ENCODE measurements around the gene ABLIM1. TPM values are rescaled to one million over a fixed set of nuclear protein-coding genes. Genes with fewer than 3 reads are reported as not detected.

Gene ABLIM1
- total RNA-seq, 6 donors from 2014 or later = 92.2 to 153 (median 131) TPM

DNA sequence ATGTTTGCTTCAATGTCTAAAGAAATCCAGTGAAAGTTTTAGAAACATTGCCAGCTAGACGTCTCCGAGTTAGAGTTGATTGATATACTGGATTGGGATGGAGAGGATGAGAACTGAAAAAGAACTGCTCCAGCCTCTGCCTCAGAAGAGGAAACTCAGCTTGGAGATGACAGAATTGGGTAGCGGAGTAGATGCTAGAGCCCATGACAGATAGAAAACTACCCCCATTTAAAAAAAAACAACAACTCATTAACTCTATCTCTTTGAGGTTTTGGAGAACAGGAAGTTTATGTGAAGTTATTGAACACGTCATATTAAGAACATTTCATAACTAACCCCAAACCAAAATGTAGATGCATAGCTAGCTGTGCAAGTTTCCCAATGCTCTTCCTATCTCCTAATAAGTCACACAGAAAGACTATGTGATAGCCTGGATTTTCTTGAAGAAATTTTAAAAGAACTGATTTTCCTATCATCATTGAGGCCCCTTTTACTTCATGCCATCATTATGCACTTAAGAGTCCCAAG, 225.4 kb downstream of the ABLIM1 start:
- Histone ChIP-seq H3K27ac (no peak overlapping the region), H3K4me1 (peaks cover 0 to 5% (median 0%) of the 10 kb centered on the region in 4 donors), H3K36me3 (peaks cover 2 to 37% (median 22%) of the 10 kb centered on the region in 4 donors), H3K4me3 (no peak overlapping the region), H3K9me3 (no peaks in the 10 kb centered on the region), H3K27me3 (no peaks in the 10 kb centered on the region)
- no peak for ATAC-seq (ENCODE audit: low FRiP score in 2 of 2)
- DNase-seq = no peak
- no peak for TF ChIP-seq POLR2A (IDR thresholded peaks at IDR 0.05)
- TF ChIP-seq, protein P1, sequence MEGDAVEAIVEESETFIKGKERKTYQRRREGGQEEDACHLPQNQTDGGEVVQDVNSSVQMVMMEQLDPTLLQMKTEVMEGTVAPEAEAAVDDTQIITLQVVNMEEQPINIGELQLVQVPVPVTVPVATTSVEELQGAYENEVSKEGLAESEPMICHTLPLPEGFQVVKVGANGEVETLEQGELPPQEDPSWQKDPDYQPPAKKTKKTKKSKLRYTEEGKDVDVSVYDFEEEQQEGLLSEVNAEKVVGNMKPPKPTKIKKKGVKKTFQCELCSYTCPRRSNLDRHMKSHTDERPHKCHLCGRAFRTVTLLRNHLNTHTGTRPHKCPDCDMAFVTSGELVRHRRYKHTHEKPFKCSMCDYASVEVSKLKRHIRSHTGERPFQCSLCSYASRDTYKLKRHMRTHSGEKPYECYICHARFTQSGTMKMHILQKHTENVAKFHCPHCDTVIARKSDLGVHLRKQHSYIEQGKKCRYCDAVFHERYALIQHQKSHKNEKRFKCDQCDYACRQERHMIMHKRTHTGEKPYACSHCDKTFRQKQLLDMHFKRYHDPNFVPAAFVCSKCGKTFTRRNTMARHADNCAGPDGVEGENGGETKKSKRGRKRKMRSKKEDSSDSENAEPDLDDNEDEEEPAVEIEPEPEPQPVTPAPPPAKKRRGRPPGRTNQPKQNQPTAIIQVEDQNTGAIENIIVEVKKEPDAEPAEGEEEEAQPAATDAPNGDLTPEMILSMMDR (IDR thresholded peaks at IDR 0.05) = no peak
- WGBS, 2 donors = 78 to 82% methylated on average over 4 of the region's 4 CpGs

DNA sequence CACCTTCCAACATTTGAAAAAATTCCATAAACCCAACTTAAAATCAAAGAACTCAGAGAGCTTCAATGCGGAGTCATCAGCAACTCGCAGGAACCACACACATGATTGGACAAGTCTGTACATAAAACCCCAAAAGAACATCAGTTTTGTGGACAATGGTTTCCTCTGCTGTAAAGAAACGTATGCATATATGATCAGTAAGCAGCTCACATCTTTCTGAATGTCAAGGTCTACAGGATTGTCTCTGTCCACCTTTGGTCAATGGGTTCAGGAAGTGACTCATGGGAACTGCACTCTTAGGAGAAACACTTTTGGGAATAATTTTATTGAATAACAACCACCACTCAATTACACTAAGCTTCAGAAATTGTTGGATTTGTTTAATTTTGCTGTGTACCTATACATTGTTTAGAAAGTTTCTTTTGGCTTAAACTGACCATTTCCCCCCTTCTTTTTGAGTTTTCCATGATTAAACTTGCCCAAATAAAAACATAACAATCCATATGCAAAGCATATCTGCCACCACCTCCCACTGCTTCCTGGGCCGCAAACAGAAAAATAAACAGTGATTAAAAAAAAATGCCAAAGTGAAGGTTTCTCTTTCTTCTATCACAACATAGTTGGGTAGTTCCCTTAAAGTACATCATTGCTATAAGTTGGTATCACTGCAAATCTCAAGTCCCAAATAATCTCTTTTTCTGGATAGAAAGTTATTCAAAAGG, 226.5 kb downstream of the ABLIM1 start:
- DNase-seq = no peak
- peaks cover 2 to 27% (median 17%) of the 10 kb centered on the region in 4 donors for H3K36me3 ChIP-seq

DNA sequence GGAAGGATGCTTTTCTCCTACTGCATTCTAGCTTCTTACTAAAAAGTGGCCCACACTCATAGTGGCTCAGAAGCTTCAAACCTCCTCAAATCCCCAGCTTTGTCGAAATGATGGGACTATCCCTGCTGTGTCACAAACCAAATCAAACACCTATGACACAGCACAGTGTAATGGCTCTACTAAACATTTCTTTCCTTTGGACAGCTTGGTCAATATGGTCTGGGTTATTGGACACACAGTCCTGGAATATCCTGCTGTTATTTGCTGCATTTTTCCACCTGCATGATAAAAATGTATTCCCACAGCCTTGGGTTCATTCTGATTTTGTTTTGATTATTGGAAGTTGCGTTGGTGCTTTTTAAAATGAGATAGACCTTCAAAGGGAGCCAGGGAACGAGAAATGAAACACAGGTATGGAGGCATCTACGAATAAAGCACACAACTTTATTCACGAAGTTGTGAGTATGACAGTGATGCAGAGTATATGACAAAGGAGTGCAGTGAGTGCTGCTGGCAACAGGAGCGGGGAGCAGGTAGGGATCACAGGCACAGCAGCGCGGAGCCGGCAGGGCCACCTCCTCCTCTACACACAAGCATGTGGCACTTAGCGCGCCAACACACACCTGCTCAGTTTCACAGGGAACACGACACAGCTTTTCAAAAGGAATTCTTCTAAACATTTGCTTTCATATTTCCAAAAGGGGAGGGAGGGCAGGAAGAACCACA, 227.2 kb downstream of the ABLIM1 start:
- WGBS, 2 donors = 95 to 96% methylated on average over 12 of the region's 12 CpGs
- TF ChIP-seq EP300 (IDR thresholded peaks at IDR 0.05) = no peak
- TF ChIP-seq POLR2AphosphoS5 (IDR thresholded peaks at IDR 0.05) = no peak
- TF ChIP-seq, protein P1 (IDR thresholded peaks at IDR 0.05) = no peak
- TF ChIP-seq POLR2A (IDR thresholded peaks at IDR 0.05) = no peak
- Histone ChIP-seq H3K4me3 (no peak overlapping the region), H3K27ac (no peak overlapping the region), H3K9me3 (no peaks in the 10 kb centered on the region), H3K36me3 (peaks cover 2 to 20% (median 10%) of the 10 kb centered on the region in 4 donors), H3K4me1 (peaks cover 0 to 5% (median 0%) of the 10 kb centered on the region in 4 donors), H3K27me3 (no peaks in the 10 kb centered on the region)
- DNase-seq (peak in 1 of 2 donors; percentile 48), ATAC-seq (ENCODE audit: low FRiP score in 2 of 2) (no peak)

More for the DNA sequence above, 226.5 kb downstream of the ABLIM1 start:
- Histone ChIP-seq H3K27ac (no peak overlapping the region), H3K4me1 (peaks cover 0 to 5% (median 0%) of the 10 kb centered on the region in 4 donors), H3K9me3 (no peaks in the 10 kb centered on the region), H3K27me3 (no peaks in the 10 kb centered on the region), H3K4me3 (no peak overlapping the region)
- TF ChIP-seq, protein P1 (IDR thresholded peaks at IDR 0.05) = no peak
- no peak for TF ChIP-seq POLR2AphosphoS5 (IDR thresholded peaks at IDR 0.05)
- no peak for TF ChIP-seq POLR2A (IDR thresholded peaks at IDR 0.05)
- TF ChIP-seq EP300 (IDR thresholded peaks at IDR 0.05) = no peak
- 80 to 92% methylated on average over 4 of the region's 4 CpGs for WGBS, 2 donors
- no peak for ATAC-seq (ENCODE audit: low FRiP score in 2 of 2)

DNA sequence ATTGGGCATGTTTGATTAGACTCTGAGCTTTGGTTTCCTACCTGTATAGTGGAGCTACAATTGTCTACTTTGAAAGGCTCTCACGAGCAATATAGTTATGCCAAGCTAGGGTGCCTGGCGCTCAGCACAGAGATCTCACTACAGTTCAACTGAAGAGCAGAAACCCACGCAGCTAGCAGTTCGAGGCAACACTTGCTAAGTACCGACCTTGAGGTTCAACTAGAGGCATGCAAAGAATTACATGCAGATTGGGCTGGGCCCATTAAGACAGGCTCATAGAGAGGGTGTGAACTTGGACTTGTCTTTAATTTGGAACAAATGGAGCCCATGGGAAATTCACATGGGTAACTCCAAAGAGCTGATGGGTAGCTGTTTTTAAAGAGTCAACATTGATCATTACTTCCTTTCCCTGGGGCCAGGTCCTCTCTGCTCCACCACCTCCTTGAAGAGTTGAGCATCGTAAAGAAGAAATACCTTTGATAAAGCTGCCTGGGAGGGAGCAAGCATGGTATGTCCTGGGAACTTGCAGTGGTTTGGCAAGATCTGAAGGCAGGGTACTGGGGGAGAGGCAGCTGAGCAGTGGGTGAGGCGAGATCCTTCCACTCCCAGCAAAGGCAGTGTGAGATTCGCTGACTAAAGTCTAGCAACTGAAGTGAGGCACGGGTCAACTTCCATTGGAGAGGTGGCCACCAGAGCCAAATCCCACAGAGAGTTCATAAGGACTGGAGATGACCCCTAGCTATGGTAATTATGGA, 228.3 kb downstream of the ABLIM1 start:
- H3K9me3 ChIP-seq = no peaks in the 10 kb centered on the region
- H3K4me1 ChIP-seq = peaks cover 0 to 5% (median 0%) of the 10 kb centered on the region in 4 donors
- ATAC-seq (ENCODE audit: low FRiP score in 2 of 2) = no peak
- 77 to 80% methylated on average over 9 of the region's 9 CpGs for WGBS, 2 donors
- H3K27me3 ChIP-seq = no peaks in the 10 kb centered on the region
- no peak overlapping the region for H3K4me3 ChIP-seq
- DNase-seq = no peak
- TF ChIP-seq, protein P1 (IDR thresholded peaks at IDR 0.05) = no peak
- no peak for TF ChIP-seq POLR2AphosphoS5 (IDR thresholded peaks at IDR 0.05)
- no peak for TF ChIP-seq EP300 (IDR thresholded peaks at IDR 0.05)
- TF ChIP-seq POLR2A (IDR thresholded peaks at IDR 0.05) = no peak
- peaks cover 0 to 9% (median 2%) of the 10 kb centered on the region in 4 donors for H3K36me3 ChIP-seq
- H3K27ac ChIP-seq = no peak overlapping the region
